GM21528 (cell line): Measurements from ENCODE around the gene CENPA.
"Not testable (repeated sequence)": the region's sequence is repeated elsewhere in the genome, so short reads cannot be mapped to it uniquely, and the experiment has no call there.

Source experiments
- ATAC-seq: cut with Tn5 transposase; IDR thresholded peaks from one replicate; pipeline ENCODE4 v1.9.1; 2021; ENCODE audit warnings: mild to moderate bottlenecking, moderate library complexity; ENCODE audit not compliant: unreplicated experiment, low FRiP score

The CENPA gene

DNA sequence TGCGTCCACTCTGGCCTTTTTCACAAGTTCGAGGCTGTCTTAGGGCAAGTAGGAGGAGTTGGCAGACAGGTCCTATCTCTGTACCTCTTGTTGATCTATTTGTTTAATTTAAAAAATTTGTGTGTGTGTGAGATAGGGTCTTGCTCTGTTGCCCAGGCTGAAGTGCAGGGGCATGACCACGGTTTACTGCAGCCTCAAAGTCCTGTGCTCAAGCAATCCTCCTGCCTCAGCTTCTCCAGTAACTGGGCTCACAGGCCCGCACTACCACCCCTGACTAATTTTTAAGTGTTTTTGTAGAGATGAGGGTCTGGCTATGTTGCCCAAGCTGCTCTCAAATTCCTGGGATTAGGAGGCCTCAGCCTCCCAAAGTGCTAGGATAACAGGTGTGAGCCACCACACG, 26.0 kb upstream of the CENPA start:
- ATAC-seq: no peak

- not testable (repeated sequence) for ATAC-seq
Observed at GRCh38 chr2:26760991-26761390, 24.9 kb upstream of the CENPA start.

DNA sequence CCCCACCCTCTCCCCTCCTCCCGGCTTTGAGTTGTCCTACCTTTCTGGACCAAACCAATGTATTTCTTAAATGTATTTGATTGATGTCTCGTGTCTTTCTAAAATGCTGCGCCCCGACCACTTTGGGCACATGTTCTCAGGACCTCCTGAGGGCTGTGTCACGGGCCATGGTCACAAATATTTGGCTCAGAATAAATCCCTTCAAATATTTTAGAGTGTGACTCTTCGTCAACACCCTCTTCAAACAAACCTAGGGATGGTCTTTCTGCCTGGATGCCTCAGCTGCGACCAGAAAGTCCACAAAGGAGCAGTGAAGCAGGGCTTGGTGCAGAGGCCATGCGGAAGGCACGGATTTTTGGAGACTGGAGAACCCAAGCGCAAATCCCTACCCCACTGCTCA, 22.8 kb upstream of the CENPA start:
- no peak for ATAC-seq

DNA sequence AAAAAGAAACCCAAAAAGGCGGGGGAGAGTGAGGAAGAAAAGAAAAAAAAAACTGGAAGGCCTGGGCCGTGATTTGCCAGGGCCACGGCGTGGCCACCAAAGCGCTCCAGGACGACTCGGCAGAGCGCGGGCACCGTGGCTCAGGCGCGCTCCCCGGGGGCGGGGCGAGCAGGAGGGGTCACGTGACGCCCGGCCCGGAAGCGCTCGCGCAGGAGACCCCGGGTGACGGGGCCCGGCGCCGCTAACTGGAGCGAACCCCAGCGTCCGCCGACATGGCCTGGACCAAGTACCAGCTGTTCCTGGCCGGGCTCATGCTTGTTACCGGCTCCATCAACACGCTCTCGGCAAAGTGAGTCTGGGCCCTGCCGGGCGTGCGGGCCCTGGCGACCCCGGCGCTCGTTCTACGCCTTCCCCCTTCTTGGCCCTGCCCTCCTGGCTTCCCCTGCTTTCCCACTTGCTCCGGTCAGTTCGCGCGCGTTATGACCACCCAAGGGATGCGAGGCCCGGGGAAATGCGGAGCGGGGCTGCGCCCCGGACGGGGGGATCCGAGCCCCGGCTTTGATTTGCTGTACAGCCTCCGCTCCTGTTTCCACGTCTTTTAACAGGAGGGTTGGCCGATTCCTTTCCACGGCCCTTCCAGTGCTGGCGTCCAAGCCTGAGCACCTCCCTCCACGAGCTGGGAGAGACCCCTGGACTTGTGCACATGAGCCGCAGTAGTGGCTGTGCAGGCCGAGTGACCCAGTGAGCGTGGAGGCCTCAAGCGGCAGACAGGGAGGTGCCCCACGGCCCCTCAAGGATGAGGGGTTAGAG, 21.6 kb upstream of the CENPA start, which contains the start of gene SLC35F6:
SLC35F6 (plus strand) TSS at position 207 of the 810 bp plus-strand sequence; CDS start at position 273, 66 bp downstream.
- ATAC-seq: peak; percentile 83

DNA sequence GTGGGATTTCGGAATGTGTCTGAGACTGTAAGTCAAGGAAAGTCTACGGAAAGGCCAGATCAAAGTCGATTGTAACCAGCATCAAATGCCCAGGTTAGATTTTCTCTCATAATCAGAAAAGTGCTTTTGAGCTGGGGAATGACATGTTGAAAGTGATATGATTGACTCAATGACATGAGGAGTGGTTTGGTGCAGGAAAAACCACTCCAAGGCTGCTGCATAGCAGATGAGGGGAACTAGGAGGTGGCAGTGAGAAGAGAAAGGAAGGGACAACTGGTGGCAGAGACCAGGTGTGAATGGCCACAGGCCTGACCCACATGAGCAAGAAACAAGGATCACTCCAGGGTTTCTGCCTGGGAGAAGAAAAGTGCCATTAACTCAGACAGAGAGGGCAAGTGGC, 20.9 kb upstream of the CENPA start:
- ATAC-seq: no peak

DNA sequence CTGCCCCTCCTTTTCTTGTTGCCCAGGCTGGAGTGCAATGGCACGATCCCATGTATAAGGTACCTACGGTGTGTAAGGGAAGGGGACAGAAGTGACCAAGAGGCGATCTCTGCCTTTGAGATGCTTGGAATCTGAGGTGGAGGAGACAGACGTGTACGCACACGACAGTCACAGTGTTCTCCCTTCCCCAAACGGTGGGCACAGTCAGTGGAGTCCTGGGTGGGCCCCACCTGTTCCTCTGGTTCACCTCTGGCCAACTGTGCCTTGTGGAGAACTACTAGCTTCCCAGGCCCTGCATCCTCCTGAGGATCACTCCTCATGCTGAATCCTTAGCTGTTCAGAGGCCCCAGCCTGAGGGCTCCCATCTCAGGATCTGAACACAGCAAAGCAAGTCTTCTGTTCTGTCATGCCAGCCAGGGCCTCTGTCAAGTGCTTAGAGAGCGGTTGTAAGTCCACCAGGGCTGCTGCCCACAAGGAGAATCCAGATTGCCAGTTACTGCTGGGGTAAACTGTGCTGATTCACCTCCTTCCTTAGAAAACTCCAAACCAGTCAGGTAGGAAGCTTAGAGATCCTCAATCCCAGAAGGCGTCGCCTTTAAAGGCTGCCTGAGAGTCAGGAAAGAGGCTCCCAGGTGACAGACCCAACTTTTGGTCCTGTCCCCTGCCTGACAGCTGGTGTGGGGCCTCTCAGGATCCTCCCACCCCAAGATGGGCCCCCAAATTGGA, 20.2 kb upstream of the CENPA start:
- ATAC-seq: no peak

GRCh38 chr2:26767129-26767528, 18.7 kb upstream of the CENPA start:
- ATAC-seq: no peak

- ATAC-seq: no peak
Observed at GRCh38 chr2:26767894-26768487, 17.9 kb upstream of the CENPA start.

DNA sequence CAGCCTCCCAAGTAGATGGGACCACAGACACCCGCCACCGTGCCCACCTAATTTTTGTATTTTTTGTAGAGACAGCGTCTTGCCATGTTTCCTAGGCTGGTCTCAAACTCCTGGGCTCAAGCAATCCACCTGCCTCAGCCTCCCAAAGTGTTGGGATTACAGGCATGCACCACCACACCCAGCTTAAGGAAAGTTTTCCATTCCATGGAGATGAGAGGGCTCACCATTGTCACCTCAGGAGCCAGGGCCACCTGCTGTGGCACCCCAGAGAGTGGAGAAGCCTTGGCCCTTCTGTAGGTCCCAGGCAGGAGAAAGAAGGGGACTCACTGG, 17.1 kb upstream of the CENPA start:
- ATAC-seq: no peak

GRCh38 chr2:26769089-26769761, 16.6 kb upstream of the CENPA start:
- no peak for ATAC-seq

- no peak for ATAC-seq
Observed at GRCh38 chr2:26770986-26771586, 14.8 kb upstream of the CENPA start.

GRCh38 chr2:26772064-26773001, 13.5 kb upstream of the CENPA start:
- no peak for ATAC-seq

- no peak for ATAC-seq
Observed at GRCh38 chr2:26776195-26776800, 9.6 kb upstream of the CENPA start.

DNA sequence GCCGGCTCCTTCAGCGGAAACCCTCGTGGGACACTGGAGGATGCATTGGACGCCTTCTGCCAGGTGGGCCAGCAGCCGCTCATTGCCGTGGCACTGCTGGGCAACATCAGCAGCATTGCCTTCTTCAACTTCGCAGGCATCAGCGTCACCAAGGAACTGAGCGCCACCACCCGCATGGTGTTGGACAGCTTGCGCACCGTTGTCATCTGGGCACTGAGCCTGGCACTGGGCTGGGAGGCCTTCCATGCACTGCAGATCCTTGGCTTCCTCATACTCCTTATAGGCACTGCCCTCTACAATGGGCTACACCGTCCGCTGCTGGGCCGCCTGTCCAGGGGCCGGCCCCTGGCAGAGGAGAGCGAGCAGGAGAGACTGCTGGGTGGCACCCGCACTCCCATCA, 7.8 kb upstream of the CENPA start:
- no peak for ATAC-seq

- no peak for ATAC-seq
Observed at GRCh38 chr2:26778507-26778906, 7.3 kb upstream of the CENPA start.

GRCh38 chr2:26780203-26780760, 5.6 kb upstream of the CENPA start:
- ATAC-seq: no peak

- no peak for ATAC-seq
Observed at GRCh38 chr2:26782876-26783704, 2.8 kb upstream of the CENPA start.
